ENCODE results near the gene ATP6V0A4.

GRCh38 chr7:138661069-138661635 is 136.8 kb downstream of the ATP6V0A4 start:
- no peak for TF ChIP-seq CTCF (conservative IDR thresholded peaks at IDR 0.05; ENCODE audit: low read depth, low read length)
- no peak for TF ChIP-seq EZH2 (IDR thresholded peaks at IDR 0.05; ENCODE audit: low read length, unreplicated experiment)

All from PC-3 (cell line).